HepG2 (cell line): ENCODE data around the gene LRRC17. TPM values are rescaled to one million over a fixed set of nuclear protein-coding genes. Genes with fewer than 3 reads are reported as not detected.

ENCODE experiments used
- ATAC-seq: fragments of 200-7000 bp; cut with Tn5 transposase; 3 replicates; pipeline ENCODE4 v1.9.1; 2020; ENCODE audit warnings: mild to moderate bottlenecking, moderate library complexity
- BruUV-seq: library from RNA; stranded (reverse); fragments of 400-500 nt; replicated peaks from 2 replicates; lab custom pipeline; 2021; lab: Mats Ljungman, UMichigan
- CTCF ChIA-PET: fragments of 300-600 bp; formaldehyde crosslinking; extraction: SDS; loops from one replicate; lab custom pipeline; 2021; ENCODE audit warnings: low total read pairs, inconsistent platforms, low intra/inter-chr PET ratio; lab: Yijun Ruan, JAX
- POLR2A ChIA-PET: fragments of 350-600 bp; sonication (Branson Sonifier 250); formaldehyde crosslinking; loops from one replicate; lab custom pipeline; 2020; ENCODE audit warnings: antibody characterized with exemption, inconsistent platforms; lab: Yijun Ruan, JAX
- DNase-seq: peaks from one replicate; pipeline ENCODE4 v3.0.0-alpha.2; 2015; ENCODE audit warnings: low spot score
- FAIRE-seq: peaks from 3 replicates; lab custom pipeline; 2011; peaks lifted over from hg19 to GRCh38; lab: Jason Lieb, UNC
- H2AFZ ChIP-seq: one replicate; pipeline ENCODE4 v1.6.1; 2011; ENCODE audit warnings: low read length, inconsistent platforms
- H3K27ac ChIP-seq: fragments of 300-600 bp; 3 replicates; pipeline ENCODE4 v1.8.0; 2011; ENCODE audit warnings: mixed run types, mild to moderate bottlenecking, mixed read lengths, low read length, inconsistent platforms; ENCODE audit not compliant: insufficient read depth; ENCODE audit errors: extremely low read length
- H3K27me3 ChIP-seq, 2 experiments: fragments of 200-600 bp in 1 of 2; 2 replicates in 1 of 2; 3 replicates in 1 of 2; pipeline versions ENCODE4 v1.6.0 to v1.8.0; 2011; ENCODE audit warnings: low read length in 2 of 2, mild to moderate bottlenecking in 2 of 2, moderate library complexity in 2 of 2, inconsistent platforms in 1 of 2; ENCODE audit not compliant: insufficient read depth in 2 of 2, control insufficient read depth in 1 of 2
- H3K36me3 ChIP-seq, 2 experiments: fragments of 200-600 bp in 1 of 2; replicated peaks in 1 of 2; 2 replicates in 1 of 2; 3 replicates in 1 of 2; pipeline versions ENCODE4 v1.5.1 to v1.8.0; 2011; ENCODE audit warnings: low read length in 2 of 2, inconsistent platforms in 1 of 2; ENCODE audit not compliant: insufficient read depth in 2 of 2, control insufficient read depth in 1 of 2
- H3K4me1 ChIP-seq: 2 replicates; pipeline ENCODE4 v1.5.1; 2012; ENCODE audit warnings: low read length, inconsistent platforms; ENCODE audit not compliant: insufficient read depth
- H3K4me2 ChIP-seq: 2 replicates; pipeline ENCODE4 v1.6.0; 2011; ENCODE audit warnings: low read depth, low read length, inconsistent platforms
- H3K4me3 ChIP-seq, 3 experiments: fragments of 200-600 bp in 1 of 3; sonication (generic), shearing (Covaris generic) in 1 of 3; replicated peaks in 1 of 3; 2 replicates each; pipeline ENCODE4 v1.5.1; 2011 to 2016; ENCODE audit warnings: low read length in 3 of 3, inconsistent platforms in 2 of 3, low read depth in 2 of 3, mild to moderate bottlenecking in 2 of 3, control low read depth in 1 of 3, mixed read lengths in 1 of 3; ENCODE audit not compliant: insufficient read depth in 1 of 3
- H3K79me2 ChIP-seq: one replicate; pipeline ENCODE4 v1.6.1; 2011; ENCODE audit warnings: low read length, inconsistent platforms; ENCODE audit not compliant: insufficient read depth
- H3K9ac ChIP-seq: 2 replicates; pipeline ENCODE4 v1.6.0; 2011; ENCODE audit warnings: mild to moderate bottlenecking, low read depth, low read length, inconsistent platforms; ENCODE audit not compliant: insufficient read depth
- H3K9me3 ChIP-seq: 2 replicates; pipeline ENCODE4 v1.5.1; 2012; ENCODE audit warnings: mild to moderate bottlenecking, low read length
- H4K20me1 ChIP-seq: 2 replicates; pipeline ENCODE4 v1.6.0; 2011; ENCODE audit warnings: inconsistent platforms, mild to moderate bottlenecking, low read length, moderate library complexity; ENCODE audit not compliant: insufficient read depth
- EP300 ChIP-seq, 3 experiments: sonication (generic) in 1 of 3; formaldehyde crosslinking in 1 of 3; IDR thresholded peaks; 2 replicates each; pipeline versions ENCODE4 v1.5.1 to v1.6.1; 2011 to 2020; ENCODE audit warnings: low read depth in 2 of 3, low read length in 2 of 3, borderline replicate concordance in 1 of 3, improper control_type of control experiment in 1 of 3, mild to moderate bottlenecking in 1 of 3, missing genetic modification reagents in 1 of 3, moderate library complexity in 1 of 3
- HMG20A ChIP-seq: IDR thresholded peaks from 2 replicates; pipeline ENCODE4 v1.6.1; 2016; ENCODE audit warnings: borderline replicate concordance
- REXO4 ChIP-seq: sonication (generic); formaldehyde crosslinking; IDR thresholded peaks from 2 replicates; pipeline ENCODE4 v1.8.0; 2022; ENCODE audit warnings: missing genetic modification reagents, mild to moderate bottlenecking, borderline replicate concordance
- SIX4 ChIP-seq: sonication (generic); formaldehyde crosslinking; IDR thresholded peaks from 2 replicates; pipeline ENCODE4 v1.4.0; 2020; ENCODE audit warnings: missing genetic modification reagents
- ZFP82 ChIP-seq: sonication (generic); formaldehyde crosslinking; IDR thresholded peaks from 2 replicates; pipeline ENCODE4 v1.5.1; 2020; ENCODE audit warnings: mild to moderate bottlenecking, missing genetic modification reagents, borderline replicate concordance
- ZNF563 ChIP-seq: sonication (generic); formaldehyde crosslinking; IDR thresholded peaks from 2 replicates; pipeline ENCODE4 v1.8.0; 2022; ENCODE audit warnings: mild to moderate bottlenecking, moderate library complexity, missing genetic modification reagents
- ZNF598 ChIP-seq: sonication (generic); formaldehyde crosslinking; IDR thresholded peaks from 2 replicates; pipeline ENCODE4 v1.5.1; 2020; ENCODE audit warnings: mild to moderate bottlenecking, missing genetic modification reagents, borderline replicate concordance
- ZNF619 ChIP-seq: sonication (generic); formaldehyde crosslinking; IDR thresholded peaks from 2 replicates; pipeline ENCODE4 v1.4.0; 2020; ENCODE audit warnings: mild to moderate bottlenecking, missing genetic modification reagents
- WGBS: methylation state at CpG from one replicate; pipeline ENCODE4 v1.1.6; 2017; ENCODE audit warnings: low lambda C conversion rate; 5-methylcytosine and 5-hydroxymethylcytosine counted together
- in situ Hi-C: cut with HindIII; loops from 2 replicates; pipeline ENCODE4 v1.10.0; 2017; ENCODE audit warnings: low pct_unique_long_range_greater_than_20kb; ENCODE audit not compliant: extremely low pct_ligation_motif_present
- intact Hi-C: fragments of 100-400 bp; cut with micrococcal nuclease; formaldehyde crosslinking; loops from one replicate; pipeline ENCODE4 v1.10.0; 2022; ENCODE audit not compliant: unreplicated experiment
- polyA plus RNA-seq, 8 experiments: library from polyadenylated mRNA; depleted of rRNA in 3 of 8; stranded (reverse) in 7 of 8; unstranded in 1 of 8; fragments of >200 nt; fragmentation: Illumina TruSeq in 4 of 8; extraction: Trizol in 4 of 8; gene quantifications; 2 replicates each; pipeline versions ENCODE4 v1.2.1 to v1.2.3, GENCODE V29; 2011 to 2016; ENCODE audit warnings: low read depth in 4 of 8, missing spikeins in 1 of 8, mixed read lengths in 1 of 8; ENCODE audit not compliant: insufficient read depth in 1 of 8
- total RNA-seq, 5 experiments: library from RNA; depleted of rRNA; stranded (reverse); fragments of >200 nt; fragmentation: Illumina TruSeq; extraction: Trizol; gene quantifications; 2 replicates each; pipeline ENCODE4 v1.2.3, GENCODE V29; 2016; ENCODE audit warnings: low read depth in 1 of 5
- TF ChIP-seq, protein P1 (sequence below): sonication (generic); formaldehyde crosslinking; IDR thresholded peaks from 2 replicates; pipeline ENCODE4 v1.8.0; 2022; ENCODE audit warnings: missing genetic modification reagents, mild to moderate bottlenecking, borderline replicate concordance
- TF ChIP-seq, protein P2 (sequence below): sonication (generic); formaldehyde crosslinking; IDR thresholded peaks from 2 replicates; pipeline ENCODE4 v1.5.0; 2020; ENCODE audit warnings: missing genetic modification reagents
- TF ChIP-seq, protein P3 (sequence below): sonication (generic); formaldehyde crosslinking; IDR thresholded peaks from 2 replicates; pipeline ENCODE4 v1.4.0; 2020; ENCODE audit warnings: missing genetic modification reagents
- TF ChIP-seq, protein P4 (sequence below): IDR thresholded peaks from 2 replicates; pipeline ENCODE4 v1.6.1; 2016

Gene LRRC17
- total and polyA plus RNA-seq, 2 of the 13 experiments (the other 11 are each of a cell fraction or from before 2014, with no cell fraction given) = 0.20 to 0.66 TPM

DNA sequence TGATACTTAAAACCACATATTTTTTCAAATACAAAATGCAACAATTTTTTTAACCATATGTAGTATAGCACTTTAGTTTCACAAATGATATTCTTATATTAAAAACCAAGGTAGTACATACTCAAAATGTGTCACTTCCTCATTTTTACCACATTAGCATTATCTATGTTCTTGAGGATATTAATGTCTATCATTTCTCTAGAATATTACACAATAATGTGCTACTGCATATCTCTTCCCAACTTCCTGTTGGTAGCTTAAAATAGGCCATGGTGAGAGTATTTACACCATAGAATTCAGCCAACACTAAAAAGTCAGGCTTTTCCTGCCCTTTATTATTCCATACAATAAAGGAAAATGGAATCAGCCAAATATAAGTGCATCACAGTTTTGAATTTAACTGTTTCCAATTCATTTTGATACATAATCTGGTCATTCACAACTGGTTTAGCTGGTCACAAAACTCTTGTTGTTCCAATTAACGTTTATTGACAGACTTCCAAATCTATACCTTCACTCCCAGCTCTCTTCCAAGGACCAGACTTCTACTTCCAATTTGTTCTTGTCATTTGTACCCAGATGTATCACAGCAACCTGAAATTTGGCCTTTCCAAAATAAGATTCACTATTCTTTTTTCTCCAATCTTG, 20.0 kb upstream of the LRRC17 start:
- Histone ChIP-seq H2AFZ (no peak overlapping the region), H3K36me3 (no peaks in the 10 kb centered on the region), H3K9ac (no peak overlapping the region), H3K27ac (no peak overlapping the region), H3K27me3 (no peaks in the 10 kb centered on the region), H4K20me1 (no peaks in the 10 kb centered on the region), H3K9me3 (no peaks in the 10 kb centered on the region), H3K4me1 (peaks cover 22% of the 10 kb centered on the region), H3K4me2 (no peak overlapping the region), H3K4me3 (no peak overlapping the region), H3K79me2 (no peaks in the 10 kb centered on the region)
- DNase-seq (no peak), ATAC-seq (no peak), FAIRE-seq (no peak)
- TF ChIP-seq ZNF598 (no peak), ZNF619 (no peak), EP300 (IDR thresholded peaks at IDR 0.05; ENCODE audit: low read depth in 2 of 2, low read length in 2 of 2) (no peak), EP300 (CRISPR knock-in tag; IDR thresholded peaks at IDR 0.05; ENCODE audit: borderline replicate concordance) (no peak)
- WGBS = 7% methylated on average over 1 of the region's 1 CpG
- no TSS peak for BruUV-seq
- ChIA-PET POLR2A (no interaction called here), CTCF (no interaction called here)
- intact Hi-C loops (no loop called here), in situ Hi-C loops (no loop called here)

DNA sequence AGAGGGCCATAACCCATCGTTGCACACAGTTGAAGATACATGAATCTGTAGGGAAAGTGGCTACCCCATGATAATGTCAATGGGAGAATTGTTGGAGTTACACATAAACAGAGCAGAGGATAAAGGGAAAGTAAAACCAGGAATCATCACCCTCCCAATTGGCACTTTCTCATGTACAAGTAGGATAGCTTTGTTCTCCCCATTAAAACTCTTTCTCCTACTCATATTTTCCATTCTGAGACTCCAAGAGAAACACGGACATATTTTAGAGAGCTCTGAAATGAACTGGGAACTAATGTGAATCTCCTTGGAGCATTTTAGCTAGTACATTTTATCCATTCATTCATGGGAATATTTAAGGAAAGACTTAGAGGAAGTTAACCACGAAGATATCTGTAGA, 17.2 kb upstream of the LRRC17 start:
- ChIA-PET POLR2A (interaction anchor here (0.6 kb wide), 1 partner anchor 166 kb away, joined by 3 read pairs; no protein-coding TSS in a partner anchor), CTCF (no interaction called here)
- in situ Hi-C loops = no loop called here
- Histone ChIP-seq H4K20me1 (no peaks in the 10 kb centered on the region), H3K9ac (no peak overlapping the region), H3K4me2 (no peak overlapping the region), H3K27me3 (no peaks in the 10 kb centered on the region), H3K4me3 (no peak overlapping the region), H3K9me3 (no peaks in the 10 kb centered on the region), H2AFZ (no peak overlapping the region), H3K4me1 (peaks cover 2% of the 10 kb centered on the region), H3K27ac (no peak overlapping the region), H3K79me2 (no peaks in the 10 kb centered on the region), H3K36me3 (no peaks in the 10 kb centered on the region)
- 26% methylated on average over 3 of the region's 3 CpGs for WGBS
- no peak for ATAC-seq
- no peak for FAIRE-seq
- intact Hi-C loops = no loop called here
- DNase-seq = no peak
- BruUV-seq = no TSS peak
- TF ChIP-seq ZNF563 = no peak
- no peak for TF ChIP-seq SIX4
- no peak for TF ChIP-seq HMG20A
- TF ChIP-seq, protein P1, sequence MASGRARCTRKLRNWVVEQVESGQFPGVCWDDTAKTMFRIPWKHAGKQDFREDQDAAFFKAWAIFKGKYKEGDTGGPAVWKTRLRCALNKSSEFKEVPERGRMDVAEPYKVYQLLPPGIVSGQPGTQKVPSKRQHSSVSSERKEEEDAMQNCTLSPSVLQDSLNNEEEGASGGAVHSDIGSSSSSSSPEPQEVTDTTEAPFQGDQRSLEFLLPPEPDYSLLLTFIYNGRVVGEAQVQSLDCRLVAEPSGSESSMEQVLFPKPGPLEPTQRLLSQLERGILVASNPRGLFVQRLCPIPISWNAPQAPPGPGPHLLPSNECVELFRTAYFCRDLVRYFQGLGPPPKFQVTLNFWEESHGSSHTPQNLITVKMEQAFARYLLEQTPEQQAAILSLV (CRISPR knock-in tag) = no peak
- TF ChIP-seq, protein P2, sequence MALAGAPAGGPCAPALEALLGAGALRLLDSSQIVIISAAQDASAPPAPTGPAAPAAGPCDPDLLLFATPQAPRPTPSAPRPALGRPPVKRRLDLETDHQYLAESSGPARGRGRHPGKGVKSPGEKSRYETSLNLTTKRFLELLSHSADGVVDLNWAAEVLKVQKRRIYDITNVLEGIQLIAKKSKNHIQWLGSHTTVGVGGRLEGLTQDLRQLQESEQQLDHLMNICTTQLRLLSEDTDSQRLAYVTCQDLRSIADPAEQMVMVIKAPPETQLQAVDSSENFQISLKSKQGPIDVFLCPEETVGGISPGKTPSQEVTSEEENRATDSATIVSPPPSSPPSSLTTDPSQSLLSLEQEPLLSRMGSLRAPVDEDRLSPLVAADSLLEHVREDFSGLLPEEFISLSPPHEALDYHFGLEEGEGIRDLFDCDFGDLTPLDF (CRISPR knock-in tag) = no peak
- TF ChIP-seq ZFP82 (CRISPR knock-in tag) = no peak
- TF ChIP-seq, protein P3, sequence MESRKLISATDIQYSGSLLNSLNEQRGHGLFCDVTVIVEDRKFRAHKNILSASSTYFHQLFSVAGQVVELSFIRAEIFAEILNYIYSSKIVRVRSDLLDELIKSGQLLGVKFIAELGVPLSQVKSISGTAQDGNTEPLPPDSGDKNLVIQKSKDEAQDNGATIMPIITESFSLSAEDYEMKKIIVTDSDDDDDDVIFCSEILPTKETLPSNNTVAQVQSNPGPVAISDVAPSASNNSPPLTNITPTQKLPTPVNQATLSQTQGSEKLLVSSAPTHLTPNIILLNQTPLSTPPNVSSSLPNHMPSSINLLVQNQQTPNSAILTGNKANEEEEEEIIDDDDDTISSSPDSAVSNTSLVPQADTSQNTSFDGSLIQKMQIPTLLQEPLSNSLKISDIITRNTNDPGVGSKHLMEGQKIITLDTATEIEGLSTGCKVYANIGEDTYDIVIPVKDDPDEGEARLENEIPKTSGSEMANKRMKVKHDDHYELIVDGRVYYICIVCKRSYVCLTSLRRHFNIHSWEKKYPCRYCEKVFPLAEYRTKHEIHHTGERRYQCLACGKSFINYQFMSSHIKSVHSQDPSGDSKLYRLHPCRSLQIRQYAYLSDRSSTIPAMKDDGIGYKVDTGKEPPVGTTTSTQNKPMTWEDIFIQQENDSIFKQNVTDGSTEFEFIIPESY (CRISPR knock-in tag) = no peak
- TF ChIP-seq, protein P4, sequence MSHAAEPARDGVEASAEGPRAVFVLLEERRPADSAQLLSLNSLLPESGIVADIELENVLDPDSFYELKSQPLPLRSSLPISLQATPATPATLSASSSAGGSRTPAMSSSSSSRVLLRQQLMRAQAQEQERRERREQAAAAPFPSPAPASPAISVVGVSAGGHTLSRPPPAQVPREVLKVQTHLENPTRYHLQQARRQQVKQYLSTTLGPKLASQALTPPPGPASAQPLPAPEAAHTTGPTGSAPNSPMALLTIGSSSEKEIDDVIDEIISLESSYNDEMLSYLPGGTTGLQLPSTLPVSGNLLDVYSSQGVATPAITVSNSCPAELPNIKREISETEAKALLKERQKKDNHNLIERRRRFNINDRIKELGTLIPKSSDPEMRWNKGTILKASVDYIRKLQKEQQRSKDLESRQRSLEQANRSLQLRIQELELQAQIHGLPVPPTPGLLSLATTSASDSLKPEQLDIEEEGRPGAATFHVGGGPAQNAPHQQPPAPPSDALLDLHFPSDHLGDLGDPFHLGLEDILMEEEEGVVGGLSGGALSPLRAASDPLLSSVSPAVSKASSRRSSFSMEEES (CRISPR knock-in tag) = no peak
- no peak for TF ChIP-seq REXO4
